IPS DF 6.9 (cell line): ENCODE data around the gene LIF.

Experiments used
- DNase-seq: peaks from one replicate; pipeline ENCODE4 v3.0.0-alpha.2; 2013; ENCODE audit warnings: low read depth, low spot score
- H3K27ac ChIP-seq: one replicate; pipeline ENCODE4 v1.5.1; 2013; ENCODE audit warnings: low read length, control low read depth
- H3K27me3 ChIP-seq: 2 replicates; pipeline ENCODE4 v1.6.1; 2013; ENCODE audit warnings: mild to moderate bottlenecking, low read length; ENCODE audit not compliant: control insufficient read depth, insufficient read depth
- H3K36me3 ChIP-seq: 2 replicates; pipeline ENCODE4 v1.6.1; 2013; ENCODE audit warnings: low read length; ENCODE audit not compliant: control insufficient read depth, insufficient read depth
- H3K4me1 ChIP-seq: 2 replicates; pipeline ENCODE4 v1.6.1; 2013; ENCODE audit warnings: low read length; ENCODE audit not compliant: control insufficient read depth, insufficient read depth
- H3K4me3 ChIP-seq: 2 replicates; pipeline ENCODE4 v1.5.1; 2013; ENCODE audit warnings: mild to moderate bottlenecking, low read length
- H3K9me3 ChIP-seq: 2 replicates; pipeline ENCODE4 v1.6.1; 2013; ENCODE audit warnings: low read length, inconsistent platforms; ENCODE audit not compliant: control insufficient read depth, insufficient read depth
- WGBS: extraction: QIAGEN DNeasy Blood & Tissue Kit; methylation state at CpG from one replicate; pipeline ENCODE4 v1.1.7; 2013; ENCODE audit warnings: mixed read lengths, missing lambda C conversion rate; ENCODE audit not compliant: insufficient read length, insufficient coverage; 5-methylcytosine and 5-hydroxymethylcytosine counted together

The LIF gene

GRCh38 chr22:30250039-30250565 is 3.5 kb upstream of the LIF start:
- no CpG with 5 or more reads among the region's 3 CpGs for WGBS
- Histone ChIP-seq H3K9me3 (no peaks in the 10 kb centered on the region), H3K27ac (no peak overlapping the region), H3K36me3 (no peaks in the 10 kb centered on the region; the same call in 1 of the 2 replicates), H3K4me1 (peaks cover 5% of the 10 kb centered on the region), H3K27me3 (no peaks in the 10 kb centered on the region), H3K4me3 (no peak overlapping the region)
- DNase-seq = no peak

GRCh38 chr22:30249049-30250038 is 2.8 kb upstream of the LIF start:
- Histone ChIP-seq H3K4me1 (peaks cover 5% of the 10 kb centered on the region), H3K27me3 (no peaks in the 10 kb centered on the region), H3K27ac (no peak overlapping the region), H3K9me3 (no peaks in the 10 kb centered on the region), H3K4me3 (no peak overlapping the region), H3K36me3 (no peaks in the 10 kb centered on the region; the same call in 1 of the 2 replicates)
- no peak for DNase-seq
- no CpG with 5 or more reads among the region's 27 CpGs for WGBS

- H3K27me3 ChIP-seq = no peaks in the 10 kb centered on the region
- no peaks in the 10 kb centered on the region for H3K9me3 ChIP-seq
- H3K36me3 ChIP-seq = peaks cover 2% of the 10 kb centered on the region; the same call in 1 of the 2 replicates
- H3K4me3 ChIP-seq = no peak overlapping the region
- peaks cover 5% of the 10 kb centered on the region for H3K4me1 ChIP-seq
- WGBS = no CpG with 5 or more reads among the region's 6 CpGs
- no peak for DNase-seq
- no peak overlapping the region for H3K27ac ChIP-seq
Measured at GRCh38 chr22:30248484-30248883, 1.9 kb upstream of the LIF start.

- no peaks in the 10 kb centered on the region for H3K9me3 ChIP-seq
- H3K36me3 ChIP-seq = peaks cover 3% of the 10 kb centered on the region; the same call in 1 of the 2 replicates
- H3K27ac ChIP-seq = no peak overlapping the region
- H3K27me3 ChIP-seq = no peaks in the 10 kb centered on the region
- H3K4me1 ChIP-seq = peaks cover 5% of the 10 kb centered on the region
- no peak for DNase-seq
- WGBS = no CpG with 5 or more reads among the region's 12 CpGs
- no peak overlapping the region for H3K4me3 ChIP-seq
Measured at GRCh38 chr22:30247974-30248373, 1.4 kb upstream of the LIF start.

- Histone ChIP-seq H3K4me1 (peaks cover 2% of the 10 kb centered on the region; the same call in 1 of the 2 replicates), H3K9me3 (no peaks in the 10 kb centered on the region), H3K4me3 (no peak overlapping the region), H3K36me3 (peaks cover 3% of the 10 kb centered on the region; the same call in 1 of the 2 replicates), H3K27ac (no peak overlapping the region), H3K27me3 (no peaks in the 10 kb centered on the region)
- no peak for DNase-seq
- no CpG with 5 or more reads among the region's 11 CpGs for WGBS
Measured at GRCh38 chr22:30247561-30247960, 1.0 kb upstream of the LIF start.

GRCh38 chr22:30246814-30247376 is 336 bp upstream of the LIF start:
- peaks cover 3% of the 10 kb centered on the region; the same call in 1 of the 2 replicates for H3K36me3 ChIP-seq
- H3K27me3 ChIP-seq = no peaks in the 10 kb centered on the region
- no peak for DNase-seq
- no peaks in the 10 kb centered on the region for H3K9me3 ChIP-seq
- no CpG with 5 or more reads among the region's 15 CpGs for WGBS
- H3K4me3 ChIP-seq = peak overlapping the region; percentile 64; the same call in 1 of the 2 replicates
- peaks cover 2% of the 10 kb centered on the region; the same call in 1 of the 2 replicates for H3K4me1 ChIP-seq
- no peak overlapping the region for H3K27ac ChIP-seq

GRCh38 chr22:30245181-30245984 is 1.2 kb downstream of the LIF start:
- Histone ChIP-seq H3K36me3 (peaks cover 3% of the 10 kb centered on the region; the same call in 1 of the 2 replicates), H3K9me3 (no peaks in the 10 kb centered on the region), H3K27ac (no peak overlapping the region), H3K27me3 (no peaks in the 10 kb centered on the region), H3K4me3 (peak overlapping the region; percentile 64; the same call in 1 of the 2 replicates), H3K4me1 (peaks cover 2% of the 10 kb centered on the region; the same call in 1 of the 2 replicates)
- whole genome bisulfite sequencing = no CpG with 5 or more reads among the region's 15 CpGs
- DNase-seq = no peak

- H3K36me3 ChIP-seq = peaks cover 3% of the 10 kb centered on the region; the same call in 1 of the 2 replicates
- H3K9me3 ChIP-seq = no peaks in the 10 kb centered on the region
- H3K27ac ChIP-seq = no peak overlapping the region
- no peaks in the 10 kb centered on the region for H3K27me3 ChIP-seq
- H3K4me3 ChIP-seq = no peak overlapping the region
- DNase-seq = no peak
- H3K4me1 ChIP-seq = peaks cover 2% of the 10 kb centered on the region; the same call in 1 of the 2 replicates
- no CpG with 5 or more reads among the region's 5 CpGs for WGBS
Measured at GRCh38 chr22:30244641-30245040, 1.9 kb downstream of the LIF start.

GRCh38 chr22:30244066-30244465 is 2.5 kb downstream of the LIF start:
- Histone ChIP-seq H3K4me1 (peaks cover 2% of the 10 kb centered on the region), H3K4me3 (no peak overlapping the region), H3K9me3 (no peaks in the 10 kb centered on the region), H3K36me3 (peaks cover 3% of the 10 kb centered on the region; the same call in 1 of the 2 replicates), H3K27ac (no peak overlapping the region), H3K27me3 (no peaks in the 10 kb centered on the region)
- DNase-seq = no peak
- no CpG with 5 or more reads among the region's 10 CpGs for WGBS
